K562 (cell line): Measurements from ENCODE around the gene GOPC. TPM values are rescaled to one million over a fixed set of nuclear protein-coding genes. Genes with fewer than 3 reads are reported as not detected.

Experiments used
- E2F6 ChIP-seq, 2 experiments: IDR thresholded peaks; 2 replicates each; pipeline ENCODE4 v1.6.1; 2011; ENCODE audit warnings: borderline replicate concordance in 1 of 2, control low read depth in 1 of 2, low read depth in 1 of 2, low read length in 1 of 2, mild to moderate bottlenecking in 1 of 2, mixed read lengths in 1 of 2, moderate library complexity in 1 of 2; ENCODE audit not compliant: insufficient read depth in 1 of 2, insufficient read length in 1 of 2, poor library complexity in 1 of 2, severe bottlenecking in 1 of 2; ENCODE audit errors: extremely low read depth in 1 of 2
- ID3 ChIP-seq, 2 experiments: fragments of 250-450 bp in 1 of 2; fragments of 450-650 bp in 1 of 2; sonication (Bioruptor Pico) in 1 of 2; IDR thresholded peaks; 2 replicates each; pipeline versions ENCODE4 v1.6.1 to v1.8.0; 2016 to 2021; ENCODE audit warnings: mild to moderate bottlenecking in 2 of 2, moderate library complexity in 2 of 2, missing compliant biosample characterization in 1 of 2, missing genetic modification characterization in 1 of 2
- KAT8 ChIP-seq: fragments of 450-650 bp; IDR thresholded peaks from 2 replicates; pipeline ENCODE4 v1.6.1; 2016; ENCODE audit warnings: low read depth, mild to moderate bottlenecking
- MLX ChIP-seq, 2 experiments: fragments of 450-650 bp in 1 of 2; sonication (generic) in 1 of 2; formaldehyde crosslinking; conservative IDR thresholded peaks; 2 replicates each; pipeline versions ENCODE4 v1.4.0 to v1.8.1; 2020 to 2022; ENCODE audit warnings: mild to moderate bottlenecking in 1 of 2, missing genetic modification reagents in 1 of 2
- PTBP1 ChIP-seq: fragments of 200-400 bp; formaldehyde crosslinking; IDR thresholded peaks from 2 replicates; pipeline ENCODE4 v1.6.1; 2017; ENCODE audit warnings: low read depth, low read length
- RBM34 ChIP-seq: fragments of 200-400 bp; formaldehyde crosslinking; IDR thresholded peaks from 2 replicates; pipeline ENCODE4 v1.6.1; 2018; ENCODE audit warnings: low read length, borderline replicate concordance; ENCODE audit not compliant: insufficient read depth
- SRSF1 ChIP-seq: fragments of 200-400 bp; formaldehyde crosslinking; IDR thresholded peaks from 2 replicates; pipeline ENCODE4 v1.6.1; 2017; ENCODE audit warnings: mild to moderate bottlenecking, low read depth, low read length, moderate library complexity
- TCFL5 ChIP-seq: fragments of 250-450 bp; sonication (Bioruptor Pico); conservative IDR thresholded peaks from 2 replicates; pipeline ENCODE4 v1.6.1; 2021; ENCODE audit warnings: mild to moderate bottlenecking, moderate library complexity, matching md5 sums
- ZMIZ1 ChIP-seq, 2 experiments: fragments of 150-350 bp in 1 of 2; IDR thresholded peaks; 2 replicates each; pipeline ENCODE4 v1.6.1; 2012 to 2016; ENCODE audit warnings: low read depth in 2 of 2, low read length in 2 of 2, mild to moderate bottlenecking in 1 of 2, moderate library complexity in 1 of 2
- ZNF143 ChIP-seq: sonication (generic); formaldehyde crosslinking; IDR thresholded peaks from 2 replicates; pipeline ENCODE4 v1.9.0; 2022; ENCODE audit warnings: mild to moderate bottlenecking, missing genetic modification reagents
- ZNF175 ChIP-seq: fragments of 200-800 bp; sonication (Bioruptor generic); IDR thresholded peaks from 2 replicates; pipeline ENCODE4 v1.6.1; 2016; ENCODE audit warnings: low read depth, mild to moderate bottlenecking, missing genetic modification characterization, missing compliant biosample characterization
- ZNF586 ChIP-seq: fragments of 450-650 bp; formaldehyde crosslinking; conservative IDR thresholded peaks from 2 replicates; pipeline ENCODE4 v1.4.0; 2020; ENCODE audit warnings: mild to moderate bottlenecking, moderate library complexity
- polyA plus RNA-seq, 8 experiments: library from polyadenylated mRNA; depleted of rRNA in 4 of 8; stranded (reverse) in 5 of 8; unstranded in 3 of 8; fragments of >200 nt; fragmentation: Nextera tagmentation in 2 of 8; fragmentation: Illumina TruSeq in 1 of 8; extraction: Ambion mirVana in 2 of 8; extraction: Trizol in 1 of 8; gene quantifications; 2 replicates each; pipeline versions ENCODE4 v1.2.1 to v1.2.3, GENCODE V29; 2011 to 2014; ENCODE audit warnings: inconsistent platforms in 1 of 8, missing spikeins in 1 of 8
- total RNA-seq, 7 experiments: library from RNA; depleted of rRNA in 6 of 7; stranded (reverse); fragments of >200 nt in 6 of 7; fragmentation: Illumina TruSeq in 2 of 7; extraction: Trizol in 2 of 7; gene quantifications; 2 replicates each; pipeline versions ENCODE4 v1.2.1 to v1.2.3, GENCODE V29; 2011 to 2021; ENCODE audit warnings: low replicate concordance in 1 of 7

The GOPC gene
- total and polyA plus RNA-seq, 9 of the 15 experiments (the other 6 are each of a cell fraction or from before 2014, with no cell fraction given), result 10.0 to 32.2 (median 25.6) TPM

GRCh38 chr6:117533775-117534174 is 68.5 kb downstream of the GOPC start (continued):
- no peak for TF ChIP-seq ZMIZ1 (IDR thresholded peaks at IDR 0.05; ENCODE audit: low read depth in 2 of 2, low read length in 2 of 2)
- TF ChIP-seq ID3 (CRISPR knock-in tag; IDR thresholded peaks at IDR 0.05), result no peak
- TF ChIP-seq ID3 (tag; IDR thresholded peaks at IDR 0.05), result no peak
- TF ChIP-seq MLX (CRISPR knock-in tag; conservative IDR thresholded peaks at IDR 0.05), result no peak
- no peak for TF ChIP-seq TCFL5 (CRISPR knock-in tag)
- no peak for TF ChIP-seq SRSF1
- TF ChIP-seq ZNF175 (CRISPR knock-in tag), result no peak
- TF ChIP-seq PTBP1, result no peak
- TF ChIP-seq ZNF143 (CRISPR knock-in tag), result no peak
- no peak for TF ChIP-seq RBM34
- no peak for TF ChIP-seq ZNF586 (CRISPR knock-in tag)
- no peak for TF ChIP-seq E2F6 (IDR thresholded peaks at IDR 0.05; ENCODE audit: borderline replicate concordance in 1 of 2, extremely low read depth in 1 of 2, insufficient read depth in 1 of 2, insufficient read length in 1 of 2, low read depth in 1 of 2, low read length in 1 of 2, poor library complexity in 1 of 2, severe bottlenecking in 1 of 2)
- TF ChIP-seq KAT8, result no peak
